ENCODE data around the gene SPATA2L.

Gene SPATA2L

GRCh38 chr16:89727406-89728120 is 26.1 kb upstream of the SPATA2L start:
- no peak for DNase-seq

DNA sequence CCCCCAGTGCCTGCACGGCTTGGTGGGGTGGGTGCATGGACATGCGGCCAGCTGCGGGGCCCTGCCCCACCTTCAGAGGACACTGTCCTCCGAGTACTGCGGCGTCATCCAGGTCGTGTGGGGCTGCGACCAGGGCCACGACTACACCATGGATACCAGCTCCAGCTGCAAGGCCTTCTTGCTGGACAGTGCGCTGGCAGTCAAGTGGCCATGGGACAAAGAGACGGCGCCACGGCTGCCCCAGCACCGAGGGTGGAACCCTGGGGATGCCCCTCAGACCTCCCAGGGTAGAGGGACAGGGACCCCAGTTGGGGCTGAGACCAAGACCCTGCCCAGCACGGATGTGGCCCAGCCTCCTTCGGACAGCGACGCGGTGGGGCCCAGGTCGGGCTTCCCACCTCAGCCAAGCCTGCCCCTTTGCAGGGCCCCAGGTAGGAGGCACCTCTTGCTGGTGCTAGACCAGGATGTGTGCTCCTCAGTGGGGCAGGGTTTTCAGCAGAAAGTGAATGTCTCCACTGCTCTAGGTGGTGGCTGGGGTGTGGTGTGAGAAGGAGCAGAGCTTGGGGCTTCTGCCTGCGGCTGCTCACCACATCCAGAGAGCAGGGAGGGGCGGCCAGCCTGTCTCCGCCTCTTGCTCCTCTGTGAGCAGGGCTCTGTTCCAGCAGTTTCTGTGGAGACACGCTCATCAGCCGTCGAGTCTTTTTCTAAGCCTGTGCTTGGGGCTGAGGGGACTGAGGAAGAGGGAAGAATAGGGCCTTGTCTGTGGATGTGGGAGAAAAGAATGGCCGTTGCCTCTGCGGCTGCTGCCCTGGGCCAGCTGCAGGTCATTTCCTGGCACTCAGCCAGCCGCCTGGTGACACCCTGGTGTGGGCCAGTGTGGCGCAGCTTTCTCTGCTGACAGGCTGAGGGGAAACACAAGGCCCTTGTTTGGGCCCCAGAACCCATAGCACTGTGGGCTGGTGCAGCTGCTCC is 22.1 kb upstream of the SPATA2L start:
- peak; percentile 69 to 73 for DNase-seq

GRCh38 chr16:89722392-89723278 is 21.1 kb upstream of the SPATA2L start:
- DNase-seq, result peak; percentile 70 to 72

DNA sequence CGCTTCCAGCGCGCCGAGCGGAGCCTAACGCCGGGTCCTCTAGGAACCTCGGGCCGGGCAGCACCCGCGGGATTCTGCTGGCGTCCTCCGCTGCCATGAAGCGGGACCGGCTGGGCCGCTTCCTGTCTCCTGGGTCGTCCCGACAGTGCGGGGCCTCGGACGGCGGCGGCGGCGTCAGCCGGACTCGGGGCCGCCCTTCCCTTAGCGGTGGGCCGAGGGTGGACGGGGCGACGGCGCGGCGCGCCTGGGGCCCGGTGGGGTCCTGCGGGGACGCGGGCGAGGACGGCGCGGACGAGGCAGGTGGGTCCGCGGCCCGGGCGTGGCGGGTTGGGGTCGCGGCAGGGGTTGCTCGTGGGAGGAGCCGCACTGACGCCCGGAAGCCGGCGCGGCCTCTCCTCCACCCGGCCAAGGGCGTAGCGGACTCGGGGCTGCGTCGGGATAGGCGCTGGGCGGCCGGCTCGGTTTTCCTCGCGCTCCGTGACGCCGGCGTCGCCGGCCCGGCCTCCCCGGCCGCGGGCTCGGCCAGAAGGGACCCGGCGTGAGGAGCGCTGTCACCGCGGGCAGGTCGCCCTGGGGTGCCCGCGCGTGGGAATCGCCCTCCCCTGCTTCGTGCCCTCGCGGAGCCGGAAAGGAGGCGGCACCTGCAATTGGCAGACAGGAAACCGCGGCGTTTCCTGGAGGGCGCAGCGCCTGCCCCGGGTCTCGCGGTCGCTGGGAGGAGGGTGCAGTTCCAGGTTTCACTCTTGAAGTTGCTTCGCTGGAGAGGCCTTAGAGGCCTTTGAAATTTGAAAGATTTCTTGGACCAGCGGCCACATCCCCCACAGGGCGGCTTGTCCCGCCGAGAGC is 20.3 kb upstream of the SPATA2L start:
- peak; percentile 82 for DNase-seq

DNA sequence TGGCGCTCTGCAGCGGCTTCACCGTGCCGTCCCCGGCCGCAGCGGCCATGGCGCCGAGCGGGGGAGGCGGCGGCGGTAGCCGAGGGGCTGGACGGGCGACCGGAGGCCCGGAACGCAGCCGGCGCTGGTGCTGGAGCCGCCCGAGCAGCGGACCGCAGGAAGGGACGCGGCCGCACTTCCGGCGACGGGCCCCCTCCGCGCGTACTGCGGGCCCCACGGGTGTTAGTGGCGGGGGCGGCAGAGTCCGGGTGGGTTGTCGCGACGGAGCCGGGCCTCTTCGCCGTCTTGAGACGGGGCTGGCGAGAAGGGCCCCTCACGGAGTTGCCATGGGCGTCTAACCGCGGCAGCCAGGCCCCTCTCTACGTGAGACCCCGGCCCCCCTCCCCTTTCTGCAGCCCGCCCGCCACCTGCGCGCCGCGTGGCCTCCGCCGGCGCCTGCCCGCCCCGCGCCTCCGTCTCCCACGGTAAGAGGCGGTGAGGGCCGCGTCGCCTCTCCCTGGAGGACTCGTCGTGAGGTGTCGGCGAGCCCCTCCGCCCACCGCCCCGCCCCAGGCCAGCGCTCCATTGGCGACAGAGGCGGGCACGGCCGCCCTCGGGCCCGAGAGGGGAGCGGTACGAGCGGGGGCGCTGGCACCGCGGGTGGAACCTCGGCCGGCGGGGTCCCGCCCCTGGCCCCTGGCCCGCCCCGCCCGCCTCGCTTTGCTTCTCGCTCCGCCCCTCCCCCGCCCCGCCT is 19.5 kb upstream of the SPATA2L start, which contains the start of the genes VPS9D1 and ZNF276:
TSS of gene VPS9D1 (minus strand) at position 86 of the 733 bp plus-strand sequence. CDS start at position 49, 37 bp downstream.
TSS of gene ZNF276 (plus strand) at position 725 of the 733 bp plus-strand sequence. CDS start 104 bp downstream, outside the sequence.
- peak; percentile 87 to 90 for DNase-seq

- DNase-seq, result no peak
Observed at GRCh38 chr16:89720551-89720812, 19.0 kb upstream of the SPATA2L start.

GRCh38 chr16:89717688-89718505 is 16.4 kb upstream of the SPATA2L start:
- DNase-seq, result no peak

GRCh38 chr16:89716916-89717687 is 15.6 kb upstream of the SPATA2L start:
- no peak for DNase-seq

DNA sequence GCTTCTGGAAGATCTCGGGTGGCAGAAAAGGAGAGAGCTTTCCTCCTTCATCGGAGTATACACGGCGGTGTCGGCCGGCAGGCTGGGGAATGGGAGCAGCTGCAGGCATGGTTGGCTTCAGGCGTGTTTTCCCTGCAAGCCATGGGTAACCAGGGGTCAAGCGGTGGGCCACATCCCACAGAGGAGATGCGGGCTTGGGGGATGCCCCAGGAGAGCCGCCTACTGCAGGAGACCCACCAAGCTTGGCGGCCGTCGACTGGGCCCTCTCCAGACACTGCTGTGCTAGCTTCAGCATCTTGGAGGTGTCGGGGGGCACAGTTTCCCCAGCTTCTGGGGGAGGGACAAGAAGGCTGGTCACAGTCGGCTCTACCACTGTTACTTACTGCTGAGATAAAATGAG is 15.0 kb upstream of the SPATA2L start:
- no peak for DNase-seq

DNA sequence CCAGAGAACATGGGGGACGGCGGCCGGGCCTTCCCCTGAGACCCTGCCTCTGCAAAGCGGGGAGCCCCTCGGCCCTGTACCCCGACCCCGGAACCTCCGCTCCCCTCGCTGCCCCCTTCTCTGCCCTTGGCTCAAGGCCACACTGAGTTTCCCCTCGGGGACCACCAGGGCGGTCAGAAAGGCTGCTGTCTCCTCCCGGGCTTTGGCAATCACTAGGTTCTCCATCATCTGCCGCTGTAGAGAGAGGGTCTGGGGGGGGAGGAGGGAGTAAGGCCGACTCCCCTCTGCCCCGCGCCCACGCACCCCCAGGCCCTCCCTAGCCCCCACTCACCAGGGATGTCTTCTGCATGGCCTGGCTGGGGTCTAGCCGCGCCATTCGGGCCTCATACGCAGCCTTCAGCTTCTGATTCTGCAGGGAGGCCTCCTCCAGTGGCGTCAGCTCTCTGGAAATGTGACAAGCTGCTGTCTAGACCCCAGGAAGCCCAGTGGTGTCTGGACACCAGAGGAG is 10.8 kb upstream of the SPATA2L start:
- no peak for DNase-seq

DNA sequence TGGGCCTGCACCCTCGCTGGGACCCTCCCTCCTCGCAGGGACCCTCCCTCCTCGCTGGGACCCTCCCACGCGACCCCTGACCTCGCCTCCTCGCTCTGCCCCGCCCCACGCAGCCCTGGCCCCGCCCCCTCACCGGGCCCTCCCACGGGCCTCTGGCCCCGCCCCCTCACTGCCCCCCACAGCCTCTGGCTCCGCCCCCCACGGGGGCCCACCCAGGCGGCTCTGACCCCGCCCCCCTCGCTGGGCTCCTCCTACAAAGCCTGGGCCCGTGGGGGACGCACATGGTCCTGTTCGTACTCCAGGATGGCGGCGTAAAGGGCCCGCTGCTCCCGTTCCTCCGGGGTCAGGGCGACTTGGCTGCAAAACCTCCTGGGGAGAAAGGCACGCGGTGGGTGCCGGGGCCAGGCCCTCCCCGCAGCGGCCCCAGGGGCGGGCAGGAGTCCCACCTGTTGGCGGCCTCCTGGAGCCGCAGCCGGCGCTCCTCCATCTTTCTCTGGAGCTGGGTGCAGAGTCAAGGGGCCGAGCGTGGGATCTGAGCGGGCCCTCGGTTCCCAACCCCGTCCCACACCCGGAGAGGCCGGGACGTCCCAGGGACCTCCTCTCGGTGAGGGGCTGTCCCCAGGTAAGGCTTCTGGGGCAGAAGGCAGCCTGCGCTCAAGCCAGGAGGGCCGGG is 10.2 kb upstream of the SPATA2L start:
- peak; percentile 80 to 87 for DNase-seq

DNA sequence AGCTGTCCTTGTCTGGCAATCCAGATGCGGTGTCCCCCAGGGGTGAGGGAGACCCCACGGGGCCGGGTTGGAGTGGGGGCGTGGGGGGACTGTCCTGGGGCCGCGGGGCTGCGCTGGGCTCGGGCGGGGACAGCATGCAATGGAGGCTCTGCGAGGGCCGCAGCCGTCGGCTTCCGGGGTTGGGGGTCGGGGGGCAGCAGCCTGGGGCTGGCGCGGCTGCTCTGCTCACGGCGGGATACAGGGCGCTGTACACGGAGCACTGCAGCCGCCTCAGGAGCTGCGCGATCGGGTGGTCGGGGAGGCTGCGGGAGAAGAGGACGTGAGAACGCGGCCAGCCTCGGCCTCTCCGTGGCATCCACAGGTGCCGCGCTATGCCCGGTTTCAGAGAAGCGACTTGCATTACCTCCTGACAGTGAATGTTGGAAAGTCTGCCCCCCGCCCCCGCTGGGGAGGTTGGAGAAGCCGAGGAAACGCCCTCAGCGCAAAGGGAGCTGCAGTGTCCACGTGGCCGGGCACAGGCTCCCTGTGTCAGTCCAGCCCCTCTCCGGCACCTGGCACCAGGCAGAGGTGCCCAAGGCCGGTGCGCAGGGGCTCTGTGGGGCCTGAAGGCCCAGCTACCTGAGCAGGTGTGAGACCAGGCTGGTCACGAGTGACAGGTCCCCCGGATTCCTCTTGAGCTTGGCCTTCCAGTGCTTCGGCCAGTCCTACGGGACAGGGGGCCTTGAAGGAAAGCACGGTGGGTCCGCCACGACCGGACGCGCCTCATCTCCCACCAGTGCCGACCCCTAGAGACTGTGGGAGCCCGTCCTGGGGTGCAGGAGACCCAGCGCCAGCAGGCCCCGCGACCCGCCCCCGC is 9.4 kb upstream of the SPATA2L start:
- no peak for DNase-seq

DNA sequence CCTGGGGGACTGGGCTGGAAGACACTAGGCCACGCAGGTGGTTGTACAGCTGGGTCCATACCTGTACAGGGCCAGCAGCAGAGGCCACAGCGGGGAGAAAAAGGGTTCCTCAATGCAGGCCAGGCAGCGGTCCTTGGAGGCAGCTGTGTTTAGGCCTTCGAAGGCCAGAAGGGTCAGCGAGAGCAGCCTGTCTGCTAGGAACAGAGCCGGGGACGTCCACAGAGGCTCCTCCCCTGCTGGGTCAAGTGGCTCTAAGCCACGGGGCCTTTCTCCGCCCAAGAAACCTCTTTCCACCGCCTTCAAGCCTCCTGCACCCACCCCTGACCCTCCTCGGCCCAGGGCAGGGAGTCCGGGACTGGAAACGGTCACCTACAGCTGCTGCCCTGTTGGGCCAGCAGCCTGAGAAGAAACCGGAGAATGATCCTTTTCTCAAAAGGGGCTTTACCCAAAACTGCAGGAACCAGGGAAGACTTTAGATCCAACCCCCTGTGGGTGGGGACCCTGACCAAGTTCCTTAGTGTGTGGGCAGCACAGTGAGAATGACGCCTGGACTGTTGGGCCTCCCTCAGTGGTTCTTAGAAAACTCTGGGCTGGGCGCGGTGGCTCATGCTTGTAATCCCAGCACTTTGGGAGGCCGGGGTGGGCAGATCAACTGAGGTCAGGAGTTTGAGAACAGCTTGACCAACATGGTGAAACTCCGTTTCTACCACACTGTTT is 8.4 kb upstream of the SPATA2L start:
- no peak for DNase-seq

DNA sequence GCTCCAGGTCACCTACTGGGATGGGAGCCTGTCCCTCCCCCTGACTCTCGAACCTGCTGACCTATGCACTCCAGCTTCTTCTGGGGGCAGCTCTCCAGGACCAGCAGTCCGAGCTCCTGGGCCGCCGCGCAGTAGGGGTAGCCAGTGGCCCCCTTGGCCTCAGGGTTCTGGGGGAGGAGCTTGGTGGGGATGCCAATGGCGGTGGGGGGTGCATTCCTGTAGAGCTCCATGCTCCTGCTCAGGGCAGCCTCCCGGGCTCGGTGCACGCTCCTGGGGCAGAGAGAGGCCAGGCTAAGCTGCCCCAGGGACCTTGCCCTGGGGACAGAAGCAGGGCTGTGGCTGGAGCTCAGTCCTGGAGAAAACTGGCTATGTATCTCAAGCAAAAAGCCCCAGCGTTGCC is 7.7 kb upstream of the SPATA2L start:
- no peak for DNase-seq

GRCh38 chr16:89708481-89708931 is 7.0 kb upstream of the SPATA2L start:
- no peak for DNase-seq

DNA sequence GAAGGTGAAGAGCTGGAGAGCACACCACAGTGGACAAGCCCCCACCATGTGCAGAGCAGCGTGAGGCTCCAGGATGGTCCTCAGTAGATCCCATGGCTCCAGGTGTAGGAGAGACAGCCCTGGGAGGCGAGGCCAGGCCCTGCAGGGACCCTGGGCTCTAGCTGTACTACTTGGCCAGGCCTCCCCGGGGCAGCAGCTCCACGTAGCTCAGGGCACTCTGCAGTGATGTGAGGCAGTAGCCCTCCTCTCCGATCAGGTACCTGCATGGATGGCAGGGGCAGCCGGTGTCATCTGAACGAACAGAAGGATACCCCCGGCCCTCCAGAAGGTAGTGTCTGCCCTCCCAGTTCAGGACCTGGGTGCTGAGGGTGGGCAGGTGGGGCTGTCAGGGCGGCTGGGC is 6.2 kb upstream of the SPATA2L start:
- no peak for DNase-seq

All from stimulated activated CD4-positive, alpha-beta T cell treated with anti-CD3 and anti-CD28 coated beads, Interleukin-2, amount 100 ng/mL, for 24 hours (primary cell).